Colon (tissue), 2 donors: ENCODE data around the gene GPC6.

Experiments
- FAIRE-seq: peaks from 2 replicates; lab custom pipeline; 2012; peaks lifted over from hg19 to GRCh38; lab: Jason Lieb, UNC
- donor health status: control.
- donor health status: control.

The GPC6 gene

GRCh38 chr13:93603043-93603442 is 376.4 kb downstream of the GPC6 start:
- FAIRE-seq, result no peak

GRCh38 chr13:93614776-93615175 is 388.2 kb downstream of the GPC6 start:
- no peak for FAIRE-seq

GRCh38 chr13:93620181-93620765 is 393.7 kb downstream of the GPC6 start:
- no peak for FAIRE-seq

GRCh38 chr13:93621051-93621450 is 394.4 kb downstream of the GPC6 start:
- no peak for FAIRE-seq

GRCh38 chr13:93621966-93622365 is 395.4 kb downstream of the GPC6 start:
- FAIRE-seq, result no peak

GRCh38 chr13:93624311-93624777 is 397.7 kb downstream of the GPC6 start:
- no peak for FAIRE-seq

GRCh38 chr13:93625536-93625935 is 398.9 kb downstream of the GPC6 start:
- no peak for FAIRE-seq

GRCh38 chr13:93628136-93628797 is 401.7 kb downstream of the GPC6 start:
- no peak for FAIRE-seq

- FAIRE-seq, result no peak
Observed at GRCh38 chr13:93635616-93636032, 409.0 kb downstream of the GPC6 start.

GRCh38 chr13:93637852-93638251 is 411.2 kb downstream of the GPC6 start:
- FAIRE-seq, result no peak

- no peak for FAIRE-seq
Observed at GRCh38 chr13:93640452-93640851, 413.8 kb downstream of the GPC6 start.

GRCh38 chr13:93646245-93646644 is 419.6 kb downstream of the GPC6 start:
- FAIRE-seq, result no peak

- FAIRE-seq, result no peak
Observed at GRCh38 chr13:93649496-93649895, 422.9 kb downstream of the GPC6 start.

- FAIRE-seq, result no peak
Observed at GRCh38 chr13:93653776-93654175, 427.2 kb downstream of the GPC6 start.

GRCh38 chr13:93655154-93655553 is 428.5 kb downstream of the GPC6 start:
- no peak for FAIRE-seq

- no peak for FAIRE-seq
Observed at GRCh38 chr13:93660391-93661063, 433.9 kb downstream of the GPC6 start.

- no peak for FAIRE-seq
Observed at GRCh38 chr13:93670866-93671265, 444.3 kb downstream of the GPC6 start.

GRCh38 chr13:93672996-93673395 is 446.4 kb downstream of the GPC6 start:
- no peak for FAIRE-seq

GRCh38 chr13:93673885-93674284 is 447.3 kb downstream of the GPC6 start:
- FAIRE-seq, result no peak

GRCh38 chr13:93674337-93674755 is 447.7 kb downstream of the GPC6 start:
- FAIRE-seq, result no peak

GRCh38 chr13:93680329-93680728 is 453.7 kb downstream of the GPC6 start:
- FAIRE-seq, result no peak

GRCh38 chr13:93685900-93686299 is 459.3 kb downstream of the GPC6 start:
- no peak for FAIRE-seq

GRCh38 chr13:93686399-93686798 is 459.8 kb downstream of the GPC6 start:
- no peak for FAIRE-seq
